ENCODE measurements around the gene LSR. TPM values are rescaled to one million over a fixed set of nuclear protein-coding genes. Genes with fewer than 3 reads are reported as not detected.

LSR gene
- total RNA-seq, 2 experiments from 2014 or later, result 20.0 to 20.6 TPM

DNA sequence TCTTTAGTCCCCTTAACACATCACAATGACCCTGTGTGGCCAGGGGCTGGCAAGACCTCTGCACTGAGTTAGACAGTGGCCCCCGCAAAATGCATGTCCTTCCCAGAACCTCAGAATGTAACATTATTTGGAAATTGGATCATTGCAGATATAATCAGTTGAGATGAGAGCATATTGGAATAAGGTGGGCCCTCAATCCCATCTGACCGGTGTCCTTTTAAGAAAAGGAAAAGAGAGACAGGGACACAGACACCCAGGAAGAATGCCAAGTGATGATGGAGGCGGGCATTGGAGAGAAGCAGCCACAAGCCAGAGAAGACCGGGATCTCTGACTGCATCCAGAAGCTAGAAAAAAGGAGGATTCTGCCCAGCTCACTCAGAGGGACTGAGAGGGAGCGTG, 22.1 kb upstream of the LSR start:
- ChIA-PET POLR2A (interaction anchor here (0.8 kb wide), 1 partner anchor 9 kb away, joined by 3 read pairs; no protein-coding TSS in a partner anchor), CTCF (interaction anchor here (0.9 to 1.2 kb wide), 2 partner anchors 10 to 38 kb away, joined by 3 read pairs; no protein-coding TSS in a partner anchor)
- Mint-ChIP-seq H3K4me1 (ENCODE audit: low read depth) (peaks cover 10% of the 10 kb centered on the region), H3K9me3 (no peaks in the 10 kb centered on the region), H3K36me3 (ENCODE audit: low read depth) (no peaks in the 10 kb centered on the region), H3K27ac (no peak overlapping the region), H3K27me3 (no peaks in the 10 kb centered on the region), H3K4me3 (no peak overlapping the region)
- TF ChIP-seq, protein P1, sequence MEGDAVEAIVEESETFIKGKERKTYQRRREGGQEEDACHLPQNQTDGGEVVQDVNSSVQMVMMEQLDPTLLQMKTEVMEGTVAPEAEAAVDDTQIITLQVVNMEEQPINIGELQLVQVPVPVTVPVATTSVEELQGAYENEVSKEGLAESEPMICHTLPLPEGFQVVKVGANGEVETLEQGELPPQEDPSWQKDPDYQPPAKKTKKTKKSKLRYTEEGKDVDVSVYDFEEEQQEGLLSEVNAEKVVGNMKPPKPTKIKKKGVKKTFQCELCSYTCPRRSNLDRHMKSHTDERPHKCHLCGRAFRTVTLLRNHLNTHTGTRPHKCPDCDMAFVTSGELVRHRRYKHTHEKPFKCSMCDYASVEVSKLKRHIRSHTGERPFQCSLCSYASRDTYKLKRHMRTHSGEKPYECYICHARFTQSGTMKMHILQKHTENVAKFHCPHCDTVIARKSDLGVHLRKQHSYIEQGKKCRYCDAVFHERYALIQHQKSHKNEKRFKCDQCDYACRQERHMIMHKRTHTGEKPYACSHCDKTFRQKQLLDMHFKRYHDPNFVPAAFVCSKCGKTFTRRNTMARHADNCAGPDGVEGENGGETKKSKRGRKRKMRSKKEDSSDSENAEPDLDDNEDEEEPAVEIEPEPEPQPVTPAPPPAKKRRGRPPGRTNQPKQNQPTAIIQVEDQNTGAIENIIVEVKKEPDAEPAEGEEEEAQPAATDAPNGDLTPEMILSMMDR (IDR thresholded peaks at IDR 0.05), result no peak
- ATAC-seq, result no peak
- intact Hi-C loops (cut with micrococcal nuclease), result no loop called here
- no peak for DNase-seq

DNA sequence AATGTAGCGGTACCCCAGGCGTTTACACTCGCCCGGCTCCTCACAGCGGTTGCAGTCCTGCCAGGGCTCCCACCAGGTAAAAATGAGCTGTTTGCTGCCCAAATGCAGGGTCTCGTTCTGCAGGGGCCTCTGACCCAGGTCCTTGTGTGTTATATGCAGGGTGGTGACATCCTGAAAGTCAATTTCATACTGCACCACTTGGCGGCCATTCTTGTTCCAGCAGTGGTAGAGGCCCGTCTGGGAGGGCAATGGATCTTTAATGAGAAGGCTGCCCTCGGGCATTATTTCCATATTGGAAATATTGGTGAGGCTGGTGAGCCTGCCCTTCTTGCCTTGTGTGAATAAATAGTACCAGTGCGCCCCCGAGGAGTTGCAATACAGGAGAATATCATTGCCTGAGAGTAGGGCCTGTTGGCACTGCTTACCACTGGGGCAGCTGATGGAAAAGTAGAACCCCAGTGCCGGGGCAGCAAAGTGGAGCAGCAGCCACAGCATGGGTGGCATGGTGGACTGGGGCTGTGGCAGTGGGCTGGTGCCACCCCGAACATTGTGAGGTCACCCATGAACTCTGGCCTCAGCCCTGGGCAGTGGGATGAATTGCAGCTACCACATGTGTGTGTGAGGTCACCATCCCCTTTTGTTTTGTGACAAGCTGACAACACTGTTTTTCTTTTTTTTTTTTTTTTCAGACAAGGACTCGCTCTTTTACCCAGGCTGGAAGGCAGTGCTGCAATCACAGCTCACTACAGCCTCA, 20.4 kb upstream of the LSR start, which contains the start of gene FAM187B:
Gene FAM187B (minus strand): TSS at position 563 of the 754 bp plus-strand sequence. CDS start 59 bp downstream, at position 504.
- DNase-seq (no peak), ATAC-seq (no peak)
- H3K27ac Mint-ChIP-seq, result no peak within 1 kb of the TSS
- H3K4me1 Mint-ChIP-seq (ENCODE audit: low read depth), result peaks cover 6% of the 10 kb centered on the region
- no peaks in the 10 kb centered on the region for H3K27me3 Mint-ChIP-seq
- CTCF ChIA-PET, result interaction anchor here (1.1 kb wide), 1 partner anchor 85 kb away, joined by 3 read pairs; the partner anchor contains the start of gene FXYD7
- H3K36me3 Mint-ChIP-seq (ENCODE audit: low read depth), result no peaks in the 10 kb centered on the region
- TF ChIP-seq, protein P1 (IDR thresholded peaks at IDR 0.05), result no peak
- intact Hi-C loops (cut with micrococcal nuclease), result no loop called here
- no peaks in the 10 kb centered on the region for H3K9me3 Mint-ChIP-seq
- POLR2A ChIA-PET, result no interaction called here
- no peak within 1 kb of the TSS for H3K4me3 Mint-ChIP-seq

DNA sequence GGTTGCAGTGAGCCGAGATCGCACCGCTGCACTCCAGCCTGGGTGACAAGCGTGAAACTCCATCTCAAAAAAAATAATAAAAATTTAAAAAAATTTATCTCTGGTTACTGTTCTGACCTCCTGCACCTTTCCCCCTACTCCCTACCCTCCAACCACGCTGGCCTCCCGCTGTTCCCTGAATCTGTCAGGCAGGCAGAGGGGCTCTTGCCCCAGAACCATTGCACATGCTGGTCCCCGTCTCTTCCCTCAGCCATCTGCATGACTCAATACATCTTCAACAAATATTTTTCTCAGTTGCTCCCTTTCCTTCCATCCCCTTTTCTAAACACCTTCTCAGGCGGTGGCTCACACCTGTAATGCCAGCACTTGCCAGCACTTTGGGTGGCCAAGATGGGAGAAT, 19.2 kb upstream of the LSR start:
- POLR2A ChIA-PET, result interaction anchor here (0.6 kb wide), 1 partner anchor 286 kb away, joined by 3 read pairs; no protein-coding TSS in a partner anchor
- Mint-ChIP-seq H3K9me3 (no peaks in the 10 kb centered on the region), H3K4me1 (ENCODE audit: low read depth) (peaks cover 4% of the 10 kb centered on the region), H3K4me3 (no peak overlapping the region), H3K27me3 (no peaks in the 10 kb centered on the region), H3K36me3 (ENCODE audit: low read depth) (no peaks in the 10 kb centered on the region), H3K27ac (no peak overlapping the region)
- ATAC-seq, result no peak
- intact Hi-C loops (cut with micrococcal nuclease), result no loop called here
- CTCF ChIA-PET, result no interaction called here
- DNase-seq, result no peak
- TF ChIP-seq, protein P1 (IDR thresholded peaks at IDR 0.05), result no peak

DNA sequence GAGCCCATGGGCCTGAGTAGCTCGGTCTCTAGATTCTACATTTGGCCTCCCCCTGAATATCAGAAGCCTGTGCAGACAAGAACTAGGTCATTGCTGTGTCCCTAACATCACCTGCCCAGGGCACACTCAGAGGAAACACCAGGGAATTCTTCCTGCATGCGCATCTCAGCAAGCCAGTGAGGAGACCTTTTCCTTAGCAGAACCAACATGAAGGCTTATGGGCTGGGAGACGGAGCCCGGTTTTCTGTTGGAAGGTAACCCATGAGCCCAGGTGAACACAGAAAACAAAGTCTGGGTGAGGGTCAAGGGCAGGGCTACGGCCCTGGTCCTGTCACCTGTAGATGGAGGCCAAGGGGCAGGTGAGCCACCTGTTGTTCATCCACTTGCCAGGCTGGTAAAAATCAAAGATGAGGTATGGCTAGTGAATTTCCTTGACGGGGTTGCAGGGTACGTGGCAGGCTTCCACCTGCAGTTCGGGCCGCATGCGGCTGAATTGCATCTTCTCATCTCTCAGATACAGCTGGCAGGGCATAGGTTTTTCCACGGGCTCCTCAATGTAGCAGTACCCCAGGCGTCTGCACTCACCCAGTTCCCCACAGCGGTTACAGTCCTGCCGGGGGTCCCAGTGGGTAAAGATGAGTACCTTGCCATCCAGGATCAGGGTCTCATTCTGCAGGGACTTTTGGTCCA, 16.7 kb upstream of the LSR start:
- Mint-ChIP-seq H3K27ac (no peak overlapping the region), H3K4me3 (no peak overlapping the region), H3K27me3 (no peaks in the 10 kb centered on the region), H3K36me3 (ENCODE audit: low read depth) (no peaks in the 10 kb centered on the region), H3K9me3 (no peaks in the 10 kb centered on the region), H3K4me1 (ENCODE audit: low read depth) (peaks cover 10% of the 10 kb centered on the region)
- POLR2A ChIA-PET, result no interaction called here
- intact Hi-C loops (cut with micrococcal nuclease), result no loop called here
- ATAC-seq (no peak), DNase-seq (no peak)
- TF ChIP-seq, protein P1 (IDR thresholded peaks at IDR 0.05), result no peak
- CTCF ChIA-PET, result no interaction called here

DNA sequence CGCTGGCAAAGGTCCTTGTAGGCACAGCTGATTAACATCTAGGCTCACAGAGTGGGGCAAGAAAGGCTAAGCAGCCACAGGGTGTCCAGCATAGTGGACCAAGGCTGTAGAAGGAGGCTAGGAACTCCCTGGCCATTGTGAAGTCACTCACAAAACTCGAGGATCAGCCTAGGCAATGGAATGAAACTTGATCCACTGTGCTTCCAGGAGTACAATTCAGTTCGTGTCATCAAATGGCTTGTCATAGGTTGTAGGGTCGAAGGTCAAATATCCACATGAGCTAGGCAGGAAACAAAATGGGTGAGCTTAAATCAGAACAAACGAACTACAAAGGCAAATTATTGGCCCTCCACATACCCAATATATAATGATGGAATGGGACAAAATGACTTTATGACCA, 15.9 kb upstream of the LSR start:
- H3K9me3 Mint-ChIP-seq, result no peaks in the 10 kb centered on the region
- TF ChIP-seq, protein P1 (IDR thresholded peaks at IDR 0.05), result no peak
- H3K36me3 Mint-ChIP-seq (ENCODE audit: low read depth), result no peaks in the 10 kb centered on the region
- no peaks in the 10 kb centered on the region for H3K27me3 Mint-ChIP-seq
- H3K4me3 Mint-ChIP-seq, result no peak overlapping the region
- no peak overlapping the region for H3K27ac Mint-ChIP-seq
- DNase-seq (no peak), ATAC-seq (no peak)
- ChIA-PET CTCF (interaction anchor here (1.3 kb wide), 1 partner anchor 189 kb away, joined by 3 read pairs; no protein-coding TSS in a partner anchor), POLR2A (no interaction called here)
- intact Hi-C loops (cut with micrococcal nuclease), result no loop called here
- H3K4me1 Mint-ChIP-seq (ENCODE audit: low read depth), result peaks cover 10% of the 10 kb centered on the region
